HUES48 (cell line): Measurements from ENCODE around the gene PCBP4.

ENCODE experiments used
- H3K27ac ChIP-seq: one replicate; pipeline ENCODE4 v1.7.0; 2013; ENCODE audit warnings: low read depth, low read length, inconsistent platforms
- H3K27me3 ChIP-seq: 2 replicates; pipeline ENCODE4 v1.6.1; 2013; ENCODE audit warnings: mild to moderate bottlenecking, low read length; ENCODE audit not compliant: control insufficient read depth, insufficient read depth
- H3K36me3 ChIP-seq: 2 replicates; pipeline ENCODE4 v1.6.1; 2013; ENCODE audit warnings: low read length; ENCODE audit not compliant: control insufficient read depth, insufficient read depth
- H3K4me1 ChIP-seq: 2 replicates; pipeline ENCODE4 v1.6.1; 2013; ENCODE audit warnings: mild to moderate bottlenecking, low read length; ENCODE audit not compliant: control insufficient read depth, insufficient read depth
- H3K4me3 ChIP-seq: 2 replicates; pipeline ENCODE4 v1.5.1; 2013; ENCODE audit warnings: mild to moderate bottlenecking, low read depth, low read length
- H3K9ac ChIP-seq: 2 replicates; pipeline ENCODE4 v1.6.1; 2013; ENCODE audit warnings: mild to moderate bottlenecking, low read depth, low read length, moderate library complexity
- H3K9me3 ChIP-seq: 2 replicates; pipeline ENCODE4 v1.6.1; 2013; ENCODE audit warnings: low read length; ENCODE audit not compliant: control insufficient read depth, insufficient read depth

The PCBP4 gene

GRCh38 chr3:51954105-51954504 is 13.1 kb downstream of the PCBP4 start:
- H3K4me3 ChIP-seq: no peak overlapping the region
- H3K27ac ChIP-seq: no peak overlapping the region

DNA sequence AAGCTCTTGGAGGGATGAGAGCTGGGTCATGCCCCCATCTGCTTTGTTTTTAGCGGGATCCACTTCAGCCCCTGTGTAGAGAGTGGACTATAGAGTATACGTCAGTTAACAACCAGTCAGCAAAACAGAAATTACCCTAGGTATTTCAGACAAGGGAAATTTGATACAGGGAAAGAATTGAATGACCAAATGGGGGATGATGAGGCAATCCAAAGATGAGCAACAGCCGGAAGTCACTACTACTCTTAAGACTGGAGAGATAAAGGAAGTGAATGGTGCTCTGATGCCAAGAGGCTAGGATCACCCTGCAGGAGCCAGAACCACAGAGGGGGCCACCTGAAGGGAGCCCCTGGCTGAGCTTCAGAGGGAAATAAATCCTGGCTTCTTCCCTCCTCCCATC is 13.8 kb downstream of the PCBP4 start:
- H3K4me3 ChIP-seq: no peak overlapping the region
- H3K27ac ChIP-seq: no peak overlapping the region
- H3K36me3 ChIP-seq: no peaks in the 10 kb centered on the region
- H3K9me3 ChIP-seq: no peaks in the 10 kb centered on the region
- no peak overlapping the region for H3K9ac ChIP-seq
- H3K27me3 ChIP-seq: peaks cover 55% of the 10 kb centered on the region
- H3K4me1 ChIP-seq: peaks cover 7% of the 10 kb centered on the region; the same call in 1 of the 2 replicates

More at GRCh38 chr3:51954105-51954504, 13.1 kb downstream of the PCBP4 start:
- Histone ChIP-seq H3K9ac (no peak overlapping the region), H3K4me1 (peaks cover 7% of the 10 kb centered on the region; the same call in 1 of the 2 replicates), H3K27me3 (peaks cover 55% of the 10 kb centered on the region), H3K9me3 (no peaks in the 10 kb centered on the region), H3K36me3 (no peaks in the 10 kb centered on the region)

- Histone ChIP-seq H3K36me3 (no peaks in the 10 kb centered on the region), H3K27ac (no peak overlapping the region), H3K4me1 (peaks cover 4% of the 10 kb centered on the region; the same call in 1 of the 2 replicates), H3K27me3 (peaks cover 44% of the 10 kb centered on the region), H3K9ac (no peak overlapping the region), H3K4me3 (no peak overlapping the region), H3K9me3 (no peaks in the 10 kb centered on the region)
These were observed 16.4 kb downstream of the PCBP4 start for GRCh38 chr3:51950899-51951298.

DNA sequence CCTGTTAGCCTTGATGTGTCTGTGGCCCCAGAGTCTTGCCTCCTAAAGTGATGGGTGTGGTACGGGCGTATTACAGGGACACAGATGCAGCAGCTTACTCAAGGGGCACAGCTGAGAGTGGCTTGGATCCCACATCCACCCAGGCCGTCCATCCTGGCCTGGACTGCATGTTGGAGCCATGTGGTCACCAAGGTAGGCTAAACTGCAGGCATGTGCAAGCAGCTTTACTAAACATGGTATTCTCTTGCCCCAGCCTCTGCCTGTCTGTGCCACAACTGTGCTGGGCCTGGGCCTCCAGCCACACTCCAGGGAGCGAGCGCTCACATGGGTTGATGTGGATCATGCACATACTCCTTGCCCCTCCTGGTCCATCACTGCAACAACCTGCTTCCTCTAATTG is 18.1 kb downstream of the PCBP4 start:
- no peak overlapping the region for H3K9ac ChIP-seq

GRCh38 chr3:51948016-51948580 is 19.2 kb downstream of the PCBP4 start:
- no peaks in the 10 kb centered on the region for H3K4me1 ChIP-seq
- H3K27ac ChIP-seq: no peak overlapping the region
- no peaks in the 10 kb centered on the region for H3K36me3 ChIP-seq
- H3K9ac ChIP-seq: no peak overlapping the region
- no peak overlapping the region for H3K4me3 ChIP-seq
- no peaks in the 10 kb centered on the region for H3K9me3 ChIP-seq
- H3K27me3 ChIP-seq: peaks cover 16% of the 10 kb centered on the region

More for the DNA sequence above, 18.1 kb downstream of the PCBP4 start:
- no peaks in the 10 kb centered on the region for H3K4me1 ChIP-seq
- H3K27ac ChIP-seq: no peak overlapping the region
- H3K9me3 ChIP-seq: no peaks in the 10 kb centered on the region
- no peaks in the 10 kb centered on the region for H3K36me3 ChIP-seq
- H3K4me3 ChIP-seq: no peak overlapping the region
- H3K27me3 ChIP-seq: peaks cover 26% of the 10 kb centered on the region

DNA sequence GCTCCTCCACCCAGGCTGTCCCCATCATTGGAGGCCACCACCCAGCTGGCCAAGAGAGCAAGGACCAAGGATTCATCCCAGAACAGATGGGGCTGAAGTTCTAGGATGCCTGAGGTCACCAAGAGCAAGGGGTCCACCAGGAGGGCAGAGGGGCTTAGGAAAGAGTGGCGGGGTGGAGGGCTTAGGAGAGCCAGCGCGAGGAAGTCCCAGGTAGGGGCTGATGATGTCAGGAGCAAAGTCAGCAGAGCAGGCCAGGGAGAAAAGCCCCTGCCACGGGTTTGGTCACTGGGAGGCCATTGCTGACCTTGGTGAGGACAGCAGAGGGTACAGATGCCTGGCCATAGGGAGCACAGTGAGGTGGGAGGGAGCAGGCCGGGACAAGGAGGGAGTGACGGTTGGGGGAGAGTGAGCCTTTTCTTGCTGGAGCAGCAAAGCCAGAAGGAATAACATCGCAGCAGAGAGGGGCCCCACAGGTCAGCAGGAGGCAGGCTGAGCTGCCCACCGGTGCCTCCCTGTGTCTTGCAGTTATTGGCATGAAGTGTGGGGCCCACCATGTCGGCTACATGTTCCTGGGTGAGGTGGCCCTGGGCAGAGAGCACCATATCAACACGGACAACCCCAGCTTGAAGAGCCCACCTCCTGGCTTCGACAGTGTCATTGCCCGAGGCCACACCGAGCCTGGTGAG is 19.9 kb downstream of the PCBP4 start:
- H3K36me3 ChIP-seq: no peaks in the 10 kb centered on the region
- no peaks in the 10 kb centered on the region for H3K9me3 ChIP-seq
- peaks cover 13% of the 10 kb centered on the region; the same call in 1 of the 2 replicates for H3K27me3 ChIP-seq
- H3K27ac ChIP-seq: no peak overlapping the region
- no peak overlapping the region for H3K4me3 ChIP-seq
- peaks cover 2% of the 10 kb centered on the region; the same call in 1 of the 2 replicates for H3K4me1 ChIP-seq
- H3K9ac ChIP-seq: no peak overlapping the region

DNA sequence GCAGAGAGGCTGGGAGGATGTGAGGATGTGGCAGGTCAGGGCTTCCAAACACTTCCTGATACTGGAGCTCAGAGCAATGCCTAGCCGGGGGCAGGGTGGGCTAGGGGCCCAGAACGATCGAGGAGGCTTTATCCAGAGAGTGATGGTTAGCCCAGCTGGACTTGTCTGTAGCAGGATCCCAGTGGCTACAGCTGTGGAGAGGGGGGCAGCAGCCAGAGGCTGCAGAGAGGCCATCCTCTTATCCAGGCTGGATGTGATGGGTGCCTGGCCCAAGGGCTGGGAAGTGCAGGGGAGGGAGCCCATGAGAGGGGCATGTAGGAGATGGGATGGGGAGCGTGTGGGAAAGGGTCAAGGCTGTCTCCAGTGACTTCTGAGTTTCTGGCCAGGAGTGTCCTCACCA is 20.5 kb downstream of the PCBP4 start:
- Histone ChIP-seq H3K9ac (no peak overlapping the region), H3K36me3 (no peaks in the 10 kb centered on the region), H3K4me1 (peaks cover 3% of the 10 kb centered on the region; the same call in 1 of the 2 replicates), H3K27me3 (peaks cover 8% of the 10 kb centered on the region; the same call in 1 of the 2 replicates), H3K27ac (no peak overlapping the region), H3K4me3 (no peak overlapping the region), H3K9me3 (no peaks in the 10 kb centered on the region)

DNA sequence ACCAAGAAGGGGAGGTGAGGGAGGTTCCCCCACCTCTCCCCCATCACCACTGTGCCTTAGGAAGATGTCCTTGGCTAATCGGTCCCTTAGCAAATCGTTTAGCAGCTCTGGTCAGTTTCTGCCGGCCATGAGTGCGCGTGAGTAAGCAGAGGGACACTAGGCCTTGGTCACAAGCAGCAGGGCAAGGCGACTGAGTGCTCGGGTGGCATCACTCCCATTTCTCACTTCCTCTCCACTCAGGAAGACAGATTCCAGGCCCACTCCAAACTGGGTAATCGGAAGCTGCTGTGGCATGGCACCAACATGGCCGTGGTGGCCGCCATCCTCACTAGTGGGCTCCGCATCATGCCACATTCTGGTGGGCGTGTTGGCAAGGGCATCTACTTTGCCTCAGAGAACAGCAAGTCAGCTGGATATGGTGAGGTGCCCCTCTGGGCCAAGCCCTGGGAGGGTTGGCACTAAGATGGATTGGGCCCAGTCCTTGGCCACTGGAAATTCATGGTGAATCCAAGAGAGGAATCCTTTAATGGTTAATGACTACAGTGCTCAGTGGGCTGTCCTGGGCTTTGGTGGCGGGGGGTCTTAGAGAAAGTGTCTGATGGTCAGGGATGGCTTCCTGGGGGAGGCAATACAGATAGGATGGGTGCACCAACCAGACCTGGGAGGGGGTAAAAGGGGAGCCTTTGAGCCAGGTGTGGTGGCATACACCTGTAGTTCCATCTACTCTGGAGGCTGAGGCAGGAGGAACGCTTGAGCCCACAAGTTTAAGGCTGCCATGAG is 21.1 kb downstream of the PCBP4 start:
- Histone ChIP-seq H3K36me3 (no peaks in the 10 kb centered on the region), H3K9me3 (no peaks in the 10 kb centered on the region), H3K27me3 (peaks cover 2% of the 10 kb centered on the region; the same call in 1 of the 2 replicates), H3K4me3 (no peak overlapping the region), H3K27ac (no peak overlapping the region), H3K9ac (no peak overlapping the region), H3K4me1 (peaks cover 3% of the 10 kb centered on the region; the same call in 1 of the 2 replicates)

DNA sequence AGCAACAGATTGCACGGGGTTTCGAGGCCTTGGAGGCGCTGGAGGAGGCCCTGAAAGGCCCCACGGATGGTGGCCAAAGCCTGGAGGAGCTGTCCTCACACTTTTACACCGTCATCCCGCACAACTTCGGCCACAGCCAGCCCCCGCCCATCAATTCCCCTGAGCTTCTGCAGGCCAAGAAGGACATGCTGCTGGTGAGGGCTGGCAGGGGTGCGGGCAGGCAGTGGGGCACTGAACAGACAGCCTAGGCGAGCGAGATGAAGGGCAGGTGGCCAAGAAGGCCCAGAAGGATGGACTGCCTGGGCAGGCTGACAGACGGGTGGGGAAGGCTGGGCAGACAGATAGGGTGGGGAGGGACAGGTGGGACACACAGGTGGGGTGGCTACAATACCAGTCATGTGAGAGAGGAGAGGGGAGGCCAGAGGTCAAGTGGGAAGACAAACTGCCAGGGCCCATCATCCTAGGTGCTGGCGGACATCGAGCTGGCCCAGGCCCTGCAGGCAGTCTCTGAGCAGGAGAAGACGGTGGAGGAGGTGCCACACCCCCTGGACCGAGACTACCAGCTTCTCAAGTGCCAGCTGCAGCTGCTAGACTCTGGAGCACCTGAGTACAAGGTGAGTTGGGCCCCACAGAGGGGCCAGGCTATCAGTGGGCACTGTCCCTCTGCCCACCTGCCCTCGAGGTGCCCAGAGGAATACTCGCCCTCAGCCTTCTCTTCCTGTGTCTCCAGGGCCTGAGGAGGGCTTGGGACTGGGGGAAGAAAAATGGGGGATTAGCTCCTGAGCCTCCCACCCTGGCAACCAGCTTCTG is 22.0 kb downstream of the PCBP4 start:
- no peak overlapping the region for H3K27ac ChIP-seq
- H3K9me3 ChIP-seq: no peaks in the 10 kb centered on the region
- no peaks in the 10 kb centered on the region for H3K36me3 ChIP-seq
- no peak overlapping the region for H3K4me3 ChIP-seq
- no peaks in the 10 kb centered on the region for H3K27me3 ChIP-seq
- H3K9ac ChIP-seq: no peak overlapping the region
- H3K4me1 ChIP-seq: peaks cover 3% of the 10 kb centered on the region; the same call in 1 of the 2 replicates

DNA sequence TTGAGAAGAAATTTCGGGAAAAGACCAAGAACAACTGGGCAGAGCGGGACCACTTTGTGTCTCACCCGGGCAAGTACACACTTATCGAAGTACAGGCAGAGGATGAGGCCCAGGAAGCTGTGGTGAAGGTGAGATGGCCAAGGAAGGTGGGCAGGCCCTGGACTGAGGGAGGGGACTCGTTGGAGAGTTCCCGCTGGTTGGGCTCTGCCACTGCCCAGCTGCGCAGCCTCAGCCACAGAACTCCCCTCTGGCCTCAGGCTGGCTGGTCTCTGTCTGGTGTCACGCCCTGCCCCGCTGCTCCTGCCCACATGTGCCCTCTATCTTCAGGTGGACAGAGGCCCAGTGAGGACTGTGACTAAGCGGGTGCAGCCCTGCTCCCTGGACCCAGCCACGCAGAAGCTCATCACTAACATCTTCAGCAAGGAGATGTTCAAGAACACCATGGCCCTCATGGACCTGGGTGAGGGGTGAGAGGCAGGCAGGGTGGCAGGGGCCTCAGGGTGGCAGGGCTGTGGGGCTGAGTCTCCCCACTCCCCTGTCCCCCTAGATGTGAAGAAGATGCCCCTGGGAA is 22.7 kb downstream of the PCBP4 start:
- Histone ChIP-seq H3K4me3 (no peak overlapping the region), H3K36me3 (peaks cover 3% of the 10 kb centered on the region), H3K27ac (no peak overlapping the region), H3K27me3 (no peaks in the 10 kb centered on the region), H3K4me1 (peaks cover 3% of the 10 kb centered on the region; the same call in 1 of the 2 replicates), H3K9ac (no peak overlapping the region), H3K9me3 (no peaks in the 10 kb centered on the region)
